GM23338 (cell line): ENCODE measurements around the gene CCDC110. TPM values are rescaled to one million over a fixed set of nuclear protein-coding genes. Genes with fewer than 3 reads are reported as not detected.

Source experiments
- ATAC-seq: fragments of 200-7000 bp; cut with Tn5 transposase; 3 replicates; pipeline ENCODE4 v1.9.1; 2020
- DNase-seq: peaks from one replicate; pipeline ENCODE4 v3.0.0-alpha.2; 2015; ENCODE audit warnings: low spot score
- H2AFZ ChIP-seq: fragments of 200-600 bp; sonication (generic); 2 replicates; pipeline ENCODE4 v1.8.0; 2016; ENCODE audit warnings: antibody characterized with exemption, mild to moderate bottlenecking, moderate library complexity
- H3F3A ChIP-seq: fragments of 200-600 bp; sonication (generic); replicated peaks from 2 replicates; pipeline ENCODE4 v1.8.0; 2017; ENCODE audit warnings: antibody characterized with exemption, mixed run types, low read depth
- H3K27ac ChIP-seq: fragments of 200-600 bp; sonication (generic); 2 replicates; pipeline ENCODE4 v1.6.1; 2016; ENCODE audit warnings: low read depth
- H3K27me3 ChIP-seq: fragments of 200-600 bp; sonication (generic); 2 replicates; pipeline ENCODE4 v1.8.0; 2016; ENCODE audit warnings: mild to moderate bottlenecking, mixed run types, moderate library complexity; ENCODE audit not compliant: insufficient read depth
- H3K36me3 ChIP-seq: fragments of 200-600 bp; sonication (generic); 2 replicates; pipeline ENCODE4 v1.8.0; 2016; ENCODE audit warnings: mild to moderate bottlenecking; ENCODE audit not compliant: insufficient read depth
- H3K4me1 ChIP-seq: fragments of 200-600 bp; sonication (generic); 2 replicates; pipeline ENCODE4 v1.8.0; 2016; ENCODE audit warnings: mild to moderate bottlenecking, moderate library complexity; ENCODE audit not compliant: insufficient read depth
- H3K4me2 ChIP-seq: fragments of 200-600 bp; sonication (generic); 2 replicates; pipeline ENCODE4 v1.7.1; 2017; ENCODE audit warnings: mixed run types
- H3K4me3 ChIP-seq: fragments of 200-600 bp; sonication (generic); 2 replicates; pipeline ENCODE4 v1.6.1; 2016; ENCODE audit warnings: mixed run types
- H3K79me2 ChIP-seq: fragments of 200-600 bp; sonication (generic); replicated peaks from 2 replicates; pipeline ENCODE4 v1.8.0; 2017; ENCODE audit warnings: mild to moderate bottlenecking; ENCODE audit not compliant: insufficient read depth
- H3K9me2 ChIP-seq: fragments of 200-600 bp; sonication (generic); 2 replicates; pipeline ENCODE4 v1.8.0; 2017; ENCODE audit not compliant: insufficient read depth
- H4K20me1 ChIP-seq: fragments of 200-600 bp; sonication (generic); replicated peaks from 2 replicates; pipeline ENCODE4 v1.8.0; 2017; ENCODE audit warnings: mild to moderate bottlenecking; ENCODE audit not compliant: insufficient read depth
- H3K27ac Mint-ChIP-seq: 2 replicates; pipeline ENCODE4 v1.8.0; 2020; ENCODE audit warnings: inconsistent platforms, mild to moderate bottlenecking, moderate library complexity, mixed read lengths
- H3K27me3 Mint-ChIP-seq: 3 replicates; pipeline ENCODE4 v1.8.0; 2022; ENCODE audit warnings: low read depth, mild to moderate bottlenecking, moderate library complexity, mixed read lengths, inconsistent platforms; ENCODE audit not compliant: insufficient read depth, poor library complexity
- H3K36me3 Mint-ChIP-seq: 3 replicates; pipeline ENCODE4 v1.8.0; 2021; ENCODE audit warnings: low read depth, mild to moderate bottlenecking, inconsistent platforms, moderate library complexity, mixed read lengths
- H3K4me1 Mint-ChIP-seq: 3 replicates; pipeline ENCODE4 v1.8.0; 2020; ENCODE audit warnings: mild to moderate bottlenecking, inconsistent platforms, mixed read lengths
- H3K4me3 Mint-ChIP-seq: 3 replicates; pipeline ENCODE4 v1.8.0; 2021; ENCODE audit warnings: moderate library complexity, mild to moderate bottlenecking, inconsistent platforms, mixed read lengths
- H3K9me3 Mint-ChIP-seq: 3 replicates; pipeline ENCODE4 v1.8.0; 2020; ENCODE audit warnings: moderate library complexity, mild to moderate bottlenecking, inconsistent platforms, mixed read lengths
- CREB1 ChIP-seq: fragments of 250-450 bp; sonication (Bioruptor Pico); IDR thresholded peaks from 2 replicates; pipeline ENCODE4 v1.5.0; 2020; ENCODE audit warnings: low read depth, mild to moderate bottlenecking, moderate library complexity
- ETS1 ChIP-seq: IDR thresholded peaks from 2 replicates; pipeline ENCODE4 v1.6.1; 2016; ENCODE audit warnings: antibody characterized with exemption
- JUNB ChIP-seq: IDR thresholded peaks from one replicate; pipeline ENCODE4 v1.6.1; 2016; ENCODE audit warnings: antibody characterized with exemption; ENCODE audit not compliant: unreplicated experiment
- NANOG ChIP-seq: IDR thresholded peaks from 2 replicates; pipeline ENCODE4 v1.6.1; 2016; ENCODE audit warnings: antibody characterized with exemption, borderline replicate concordance
- POLR2AphosphoS5 ChIP-seq: IDR thresholded peaks from 2 replicates; pipeline ENCODE4 v1.6.1; 2016; ENCODE audit warnings: antibody characterized with exemption, low read depth
- REST ChIP-seq: IDR thresholded peaks from one replicate; pipeline ENCODE4 v1.6.1; 2018; ENCODE audit warnings: antibody characterized with exemption; ENCODE audit not compliant: unreplicated experiment
- STAT1 ChIP-seq: IDR thresholded peaks from one replicate; pipeline ENCODE4 v1.6.1; 2016; ENCODE audit warnings: antibody characterized with exemption; ENCODE audit not compliant: unreplicated experiment
- ZNF114 ChIP-seq: fragments of 250-450 bp; sonication (Bioruptor Pico); IDR thresholded peaks from 2 replicates; pipeline ENCODE4 v1.5.0; 2020; ENCODE audit warnings: mild to moderate bottlenecking, moderate library complexity
- ZNF331 ChIP-seq: fragments of 250-450 bp; sonication (Bioruptor Pico); IDR thresholded peaks from 2 replicates; pipeline ENCODE4 v1.5.0; 2020; ENCODE audit warnings: low read depth, mild to moderate bottlenecking, moderate library complexity
- ZNF462 ChIP-seq: fragments of 250-450 bp; sonication (Bioruptor Pico); IDR thresholded peaks from 2 replicates; pipeline ENCODE4 v1.5.0; 2020; ENCODE audit warnings: mild to moderate bottlenecking, moderate library complexity
- polyA plus RNA-seq: library from polyadenylated mRNA; unstranded; fragments of >200 nt; fragmentation: Nextera tagmentation; extraction: Ambion mirVana; gene quantifications from 2 replicates; pipeline ENCODE4 v1.2.1, GENCODE V29; 2016
- total RNA-seq: library from RNA; depleted of rRNA; stranded (reverse); fragments of >200 nt; shearing (Covaris generic); gene quantifications from 2 replicates; pipeline ENCODE4 v1.2.3, GENCODE V29; 2014
- TF ChIP-seq, protein P1 (sequence below), 2 experiments: fragments of 200-600 bp in 1 of 2; sonication (generic) in 1 of 2; conservative IDR thresholded peaks; 2 replicates each; pipeline versions ENCODE4 v1.5.1 to v1.6.1; 2016 to 2017; ENCODE audit warnings: antibody characterized with exemption in 2 of 2, low read depth in 2 of 2, mild to moderate bottlenecking in 2 of 2, moderate library complexity in 1 of 2

CCDC110 gene
- total and polyA plus RNA-seq, 2 experiments from 2014 or later: 5.4 to 6.7 TPM

GRCh38 chr4:185464887-185465286 lies 6.6 kb downstream of the CCDC110 start:
- H3K27me3 ChIP-seq: 0 out of 2 replicates have a peak, but pooled peaks cover under 1% of the 10 kb centered on the region
- Mint-ChIP-seq H3K36me3 (no peaks in the 10 kb centered on the region), H3K4me3 (no peak overlapping the region), H3K9me3 (no peaks in the 10 kb centered on the region), H3K4me1 (peaks cover 27% of the 10 kb centered on the region), H3K27ac (no peak overlapping the region), H3K27me3 (peaks cover 13% of the 10 kb centered on the region)
- no peak overlapping the region for H2AFZ ChIP-seq
- no peak overlapping the region for H3K4me3 ChIP-seq
- DNase-seq: no peak
- H3K36me3 ChIP-seq: no peaks in the 10 kb centered on the region
- H4K20me1 ChIP-seq: no peaks in the 10 kb centered on the region
- H3K27ac ChIP-seq: no peak overlapping the region
- no peaks in the 10 kb centered on the region for H3K9me2 ChIP-seq
- TF ChIP-seq POLR2AphosphoS5 (no peak), STAT1 (no peak), REST (no peak), ZNF331 (CRISPR knock-in tag) (no peak), NANOG (no peak), JUNB (no peak), ZNF114 (CRISPR knock-in tag) (no peak), ZNF462 (CRISPR knock-in tag) (no peak), ETS1 (no peak), CREB1 (CRISPR knock-in tag) (no peak)
- TF ChIP-seq, protein P1, sequence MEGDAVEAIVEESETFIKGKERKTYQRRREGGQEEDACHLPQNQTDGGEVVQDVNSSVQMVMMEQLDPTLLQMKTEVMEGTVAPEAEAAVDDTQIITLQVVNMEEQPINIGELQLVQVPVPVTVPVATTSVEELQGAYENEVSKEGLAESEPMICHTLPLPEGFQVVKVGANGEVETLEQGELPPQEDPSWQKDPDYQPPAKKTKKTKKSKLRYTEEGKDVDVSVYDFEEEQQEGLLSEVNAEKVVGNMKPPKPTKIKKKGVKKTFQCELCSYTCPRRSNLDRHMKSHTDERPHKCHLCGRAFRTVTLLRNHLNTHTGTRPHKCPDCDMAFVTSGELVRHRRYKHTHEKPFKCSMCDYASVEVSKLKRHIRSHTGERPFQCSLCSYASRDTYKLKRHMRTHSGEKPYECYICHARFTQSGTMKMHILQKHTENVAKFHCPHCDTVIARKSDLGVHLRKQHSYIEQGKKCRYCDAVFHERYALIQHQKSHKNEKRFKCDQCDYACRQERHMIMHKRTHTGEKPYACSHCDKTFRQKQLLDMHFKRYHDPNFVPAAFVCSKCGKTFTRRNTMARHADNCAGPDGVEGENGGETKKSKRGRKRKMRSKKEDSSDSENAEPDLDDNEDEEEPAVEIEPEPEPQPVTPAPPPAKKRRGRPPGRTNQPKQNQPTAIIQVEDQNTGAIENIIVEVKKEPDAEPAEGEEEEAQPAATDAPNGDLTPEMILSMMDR (conservative IDR thresholded peaks at IDR 0.05; ENCODE audit: low read depth in 2 of 2): no peak
- peaks cover 5% of the 10 kb centered on the region; the same call in 1 of the 2 replicates for H3K4me1 ChIP-seq
- no peak overlapping the region; the same call in 1 of the 2 replicates for H3K4me2 ChIP-seq
- H3F3A ChIP-seq: no peaks in the 10 kb centered on the region
- no peak for ATAC-seq
- H3K79me2 ChIP-seq: no peaks in the 10 kb centered on the region
